Subcutaneous adipose tissue (tissue), 4 donors: ENCODE data around the gene LTBP1. TPM values are rescaled to one million over a fixed set of nuclear protein-coding genes. Genes with fewer than 3 reads are reported as not detected.

Experiments used
- CTCF ChIP-seq: fragments of 450-650 bp; IDR thresholded peaks from one replicate; pipeline ENCODE4 v1.5.1; 2016; ENCODE audit warnings: low read depth, mild to moderate bottlenecking, control low read depth, antibody characterized with exemption, moderate library complexity
- total RNA-seq, 4 donors: library from RNA; depleted of rRNA; stranded (reverse); fragments of >200 nt; gene quantifications; one replicate each; pipeline ENCODE4 v1.1.0, GENCODE V29; 2016

The LTBP1 gene
- total RNA-seq, 4 donors from 2014 or later, result 11.0 to 15.5 (median 12.7) TPM

- no peak for TF ChIP-seq CTCF
These were observed 179.8 kb downstream of the LTBP1 start for GRCh38 chr2:33126552-33126951.

- no peak for TF ChIP-seq CTCF
These were observed 180.2 kb downstream of the LTBP1 start for GRCh38 chr2:33126958-33127357.

GRCh38 chr2:33129263-33130053 lies 182.7 kb downstream of the LTBP1 start:
- TF ChIP-seq CTCF, result no peak

GRCh38 chr2:33130054-33130447 lies 183.3 kb downstream of the LTBP1 start:
- no peak for TF ChIP-seq CTCF

GRCh38 chr2:33130544-33130943 lies 183.8 kb downstream of the LTBP1 start:
- no peak for TF ChIP-seq CTCF

GRCh38 chr2:33131111-33131510 lies 184.4 kb downstream of the LTBP1 start:
- TF ChIP-seq CTCF, result no peak

- TF ChIP-seq CTCF, result no peak
These were observed 185.0 kb downstream of the LTBP1 start for GRCh38 chr2:33131749-33132148.
